Astrocyte (in vitro differentiated cells and primary cell): Measurements from ENCODE around the gene ANKRD33B.

Experiments
- CTCF ChIP-seq: IDR thresholded peaks from 2 replicates; pipeline ENCODE4 v1.5.1; 2011; ENCODE audit warnings: low read depth, mild to moderate bottlenecking, inconsistent platforms, low read length, moderate library complexity; ENCODE audit not compliant: insufficient read depth
- EZH2 ChIP-seq: IDR thresholded peaks from 2 replicates; pipeline ENCODE4 v1.6.1; 2012; ENCODE audit warnings: mild to moderate bottlenecking, low read length, inconsistent platforms; ENCODE audit not compliant: insufficient read depth

- TF ChIP-seq CTCF, result no peak
- no peak for TF ChIP-seq EZH2
Observed at GRCh38 chr5:10649666-10650380, 86.0 kb downstream of the ANKRD33B start.
